CMK (cell line): Measurements from ENCODE around the gene CERS5.
A peak's percentile ranks its signal among the peaks of the same experiment; 100 is the strongest.

ENCODE experiments used
- DNase-seq: peaks from one replicate; pipeline ENCODE4 v3.0.0-alpha.2; 2010; ENCODE audit warnings: low read depth

CERS5 gene

GRCh38 chr12:50127546-50127945, 39.6 kb downstream of the CERS5 start:
- no peak for DNase-seq

DNA sequence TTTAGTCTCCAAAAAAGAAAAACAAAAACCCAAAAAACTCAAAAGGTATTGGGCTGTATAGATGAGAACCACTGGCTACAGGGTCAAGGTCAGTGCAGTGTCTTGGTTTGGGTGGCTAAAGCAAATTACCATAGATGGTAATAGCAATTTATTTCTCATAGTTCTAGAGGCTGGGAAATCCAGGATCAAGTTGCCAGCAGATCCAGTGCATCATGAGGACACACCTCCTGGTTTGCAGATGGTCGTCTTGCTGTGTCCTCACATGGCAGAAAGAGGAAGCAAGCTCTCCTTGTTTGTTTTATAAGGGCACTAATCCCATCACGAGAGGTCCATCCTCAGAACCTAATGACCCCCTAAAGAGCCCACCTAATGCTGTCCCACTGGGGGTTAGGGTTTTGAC, 44.0 kb downstream of the CERS5 start:
- DNase-seq = no peak

DNA sequence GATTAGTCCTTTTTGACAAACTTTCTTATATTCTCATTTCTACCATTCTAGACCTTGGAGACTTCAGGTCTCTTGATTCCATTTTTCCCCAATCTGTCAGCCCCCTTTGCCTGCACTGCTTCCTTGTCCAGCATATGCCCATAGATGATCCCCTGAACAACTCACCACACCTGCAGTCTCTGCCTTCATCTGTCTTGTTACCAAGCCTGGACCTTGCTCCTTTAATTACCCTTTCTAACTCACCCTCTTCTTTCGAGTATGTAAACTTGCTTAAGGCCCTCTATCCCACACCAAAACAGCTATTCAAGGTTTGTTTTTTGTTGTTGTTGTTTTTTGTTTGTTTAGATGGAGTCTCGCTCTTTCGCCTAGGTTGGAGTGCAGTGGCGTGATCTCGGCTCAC, 45.5 kb downstream of the CERS5 start:
- DNase-seq = no peak

- no peak for DNase-seq
Observed at GRCh38 chr12:50120953-50121352, 46.2 kb downstream of the CERS5 start.

- DNase-seq = no peak
Observed at GRCh38 chr12:50120521-50120920, 46.6 kb downstream of the CERS5 start.

GRCh38 chr12:50119387-50119786, 47.8 kb downstream of the CERS5 start:
- DNase-seq = no peak

GRCh38 chr12:50117057-50117622, 50.0 kb downstream of the CERS5 start:
- no peak for DNase-seq

DNA sequence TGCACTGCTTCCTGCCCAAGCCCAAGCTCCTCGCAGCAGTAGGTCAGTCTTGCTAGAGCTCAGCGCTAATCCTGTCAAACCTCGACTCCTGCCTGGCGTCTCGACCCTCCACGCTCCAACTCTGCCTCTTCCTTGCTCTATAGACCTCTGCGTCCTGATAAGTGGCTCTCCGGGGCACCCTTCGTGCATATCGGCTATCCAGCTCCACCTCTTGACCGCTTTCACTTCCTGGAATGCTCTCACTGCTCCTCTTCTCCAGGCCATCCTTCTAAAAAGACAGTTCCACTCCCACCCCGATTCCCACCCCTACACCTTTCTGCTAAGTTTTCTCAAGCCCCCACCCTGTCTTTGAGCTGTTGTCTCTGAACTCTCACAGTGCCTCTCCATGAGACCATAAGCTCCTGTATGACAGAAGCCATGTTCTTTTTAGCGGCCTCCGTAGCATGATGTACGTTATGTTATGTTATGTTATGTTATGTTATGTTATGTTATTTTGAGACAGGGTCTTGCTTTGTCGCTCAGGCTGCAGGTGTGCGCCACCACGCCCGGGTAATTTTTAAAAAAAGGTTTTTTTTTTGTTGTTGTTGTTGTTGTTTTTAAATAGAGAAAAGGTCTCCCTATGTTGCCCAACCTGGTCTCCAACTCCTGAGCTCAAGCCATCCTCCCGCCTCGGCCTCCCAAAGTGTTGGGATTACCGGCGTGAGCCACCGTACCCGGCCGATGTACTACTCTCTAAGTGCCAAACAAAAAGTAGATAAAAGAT, 54.5 kb downstream of the CERS5 start:
- DNase-seq = peak; percentile 49

GRCh38 chr12:50111693-50112455, 55.3 kb downstream of the CERS5 start, which contains the start of gene COX14:
Gene COX14, plus strand, starts transcription at chr12:50112236. Its CDS starts 7,808 bp downstream, at chr12:50120044.
- DNase-seq = peak; percentile 96

DNA sequence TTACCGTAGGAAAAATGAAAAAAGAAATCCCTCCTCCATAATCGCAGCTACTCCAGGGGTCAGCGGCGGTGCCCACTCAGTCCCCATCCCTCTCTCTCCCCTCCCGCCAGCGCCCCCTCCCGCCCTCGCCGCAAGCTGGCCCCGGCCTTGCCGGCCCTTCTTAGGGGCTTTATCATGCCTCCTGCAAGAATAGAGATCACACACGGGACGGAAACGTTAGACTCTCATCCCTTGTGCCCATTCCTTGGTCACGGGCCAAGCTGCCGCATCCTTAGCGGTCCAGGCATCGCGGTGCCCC, 55.8 kb downstream of the CERS5 start:
- no peak for DNase-seq

DNA sequence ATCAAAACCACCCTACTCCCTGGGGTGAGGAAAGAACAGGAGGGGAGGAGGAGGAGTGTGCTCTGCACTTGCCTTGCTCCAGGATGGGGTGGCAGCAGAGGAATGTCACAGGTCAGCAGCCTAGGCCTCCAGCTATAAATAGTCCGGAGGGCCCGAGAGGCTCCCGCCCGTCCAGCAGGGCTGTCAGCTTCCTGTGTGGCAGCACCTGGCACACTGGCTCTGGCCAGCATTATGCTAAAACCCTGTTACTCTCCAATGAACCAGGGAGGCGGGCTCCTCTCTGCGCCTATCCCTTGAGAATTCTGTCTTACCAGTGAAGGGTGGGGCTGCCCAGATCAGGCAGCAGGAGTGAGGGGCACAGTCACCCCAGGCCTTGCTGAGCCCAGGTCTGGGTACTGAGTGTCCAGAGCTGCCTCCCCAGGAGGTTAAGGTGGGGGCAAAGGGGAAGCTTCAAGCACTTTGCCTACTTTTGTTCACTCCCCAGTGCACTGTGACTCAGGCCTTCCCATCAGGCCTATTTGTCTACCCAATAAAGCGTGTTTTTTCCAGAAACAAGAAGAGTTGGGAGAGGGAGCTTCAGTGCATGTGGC, 56.3 kb downstream of the CERS5 start:
- no peak for DNase-seq

- peak; percentile 59 for DNase-seq
Observed at GRCh38 chr12:50110127-50110761, 56.9 kb downstream of the CERS5 start.

DNA sequence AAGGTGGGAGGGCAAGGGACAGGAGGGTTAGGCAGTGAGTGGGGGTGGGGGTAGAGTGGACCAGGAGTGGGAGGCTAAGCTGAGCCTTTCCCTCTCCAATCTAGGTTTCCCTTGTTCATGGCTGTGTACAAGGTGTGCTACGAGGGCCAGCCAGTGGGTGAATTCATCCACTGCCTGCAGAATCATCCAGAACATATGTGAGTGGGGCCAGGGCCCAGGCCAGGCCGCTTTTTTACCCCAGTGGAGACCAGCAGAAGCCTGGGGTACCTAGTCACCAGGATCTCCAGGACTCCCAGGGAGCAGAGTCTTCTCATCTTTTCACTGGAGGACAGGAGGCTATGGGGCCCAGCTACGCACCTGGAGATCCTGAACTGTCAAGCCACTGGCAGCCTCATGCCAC, 57.9 kb downstream of the CERS5 start:
- no peak for DNase-seq

GRCh38 chr12:50107416-50108268, 59.5 kb downstream of the CERS5 start:
- no peak for DNase-seq

DNA sequence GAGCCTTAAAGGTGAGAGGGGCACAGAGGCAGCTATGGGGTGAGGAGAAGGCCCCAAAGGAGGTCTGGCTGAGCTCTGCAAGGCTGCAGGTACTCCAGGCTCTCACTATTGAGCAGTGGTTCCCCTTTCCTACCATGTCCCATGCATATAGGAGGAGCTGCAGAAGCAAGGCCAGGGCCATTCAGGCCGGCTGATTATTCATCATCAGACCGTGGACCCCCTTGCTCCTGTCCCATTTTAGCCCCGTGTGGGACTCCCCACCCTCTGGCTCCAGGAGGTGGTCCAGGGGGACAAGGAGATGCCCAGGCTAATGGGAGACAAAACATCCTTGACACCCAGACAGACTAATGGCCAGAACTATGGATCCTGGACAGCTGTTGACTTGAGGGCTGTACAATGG, 60.3 kb downstream of the CERS5 start:
- no peak for DNase-seq

DNA sequence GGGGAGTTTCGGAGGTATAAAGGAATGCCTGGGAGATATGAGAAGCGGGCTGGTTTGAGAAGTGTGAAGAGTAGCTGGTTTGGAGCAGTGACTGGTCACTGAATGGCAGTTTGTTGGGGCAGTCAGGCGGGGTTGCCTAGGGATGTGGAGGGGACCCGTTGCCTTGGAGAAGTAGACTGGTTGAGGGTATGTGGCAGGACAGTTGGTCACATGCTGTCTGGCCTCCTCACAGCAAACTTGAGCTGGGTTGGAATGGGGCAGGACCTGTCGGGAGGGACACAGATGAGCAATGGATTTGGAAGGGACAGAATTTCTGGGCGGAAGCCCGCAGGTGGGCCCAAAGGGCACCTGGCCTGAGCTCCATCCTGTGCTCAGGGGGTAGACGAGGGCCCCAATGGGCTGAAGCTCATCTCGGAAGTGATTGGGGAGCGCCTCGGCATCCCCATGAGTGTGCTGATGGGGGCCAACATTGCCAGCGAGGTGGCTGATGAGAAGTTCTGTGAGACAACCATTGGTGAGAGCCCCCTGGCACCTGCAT, 61.2 kb downstream of the CERS5 start:
- DNase-seq = no peak

GRCh38 chr12:50104417-50105366, 62.5 kb downstream of the CERS5 start:
- no peak for DNase-seq

- DNase-seq = no peak
Observed at GRCh38 chr12:50103767-50104321, 63.3 kb downstream of the CERS5 start, which contains the start of gene GPD1. Gene GPD1, plus strand, starts transcription at chr12:50104008. Its CDS starts 43 bp downstream, at chr12:50104051.

DNA sequence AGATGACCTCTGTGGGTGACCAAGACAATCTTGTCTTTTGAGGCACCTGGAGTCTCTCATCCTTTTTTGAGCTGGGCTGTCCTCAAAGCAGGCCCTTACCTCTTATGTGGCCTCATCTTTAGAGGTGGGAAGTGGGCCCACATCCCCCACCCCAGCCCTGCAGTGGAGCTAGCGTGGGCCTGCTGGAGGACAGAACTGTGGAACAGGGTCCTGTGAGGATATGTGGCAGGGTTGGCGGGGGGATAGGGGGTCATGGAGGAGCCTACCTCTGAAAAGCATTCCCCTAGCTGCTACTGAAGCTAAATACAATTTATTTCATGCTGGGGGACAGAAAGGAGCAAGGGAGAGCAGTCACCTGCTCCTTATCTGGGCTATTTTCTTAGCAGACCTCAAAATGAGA, 63.8 kb downstream of the CERS5 start:
- no peak for DNase-seq
